Loucy (cell line): Measurements from ENCODE around the gene SPAG9.

Experiments
- H2AFZ ChIP-seq: fragments of 200-600 bp; sonication (generic); 2 replicates; pipeline ENCODE4 v1.6.0; 2016; ENCODE audit warnings: antibody characterized with exemption, mild to moderate bottlenecking, low read length, moderate library complexity
- H3F3A ChIP-seq: fragments of 200-600 bp; 2 replicates; pipeline ENCODE4 v1.6.0; 2016; ENCODE audit warnings: antibody characterized with exemption, low read depth, mild to moderate bottlenecking
- H3K27me3 ChIP-seq: fragments of 200-600 bp; sonication (generic); 2 replicates; pipeline ENCODE4 v1.6.1; 2014; ENCODE audit warnings: low read length, mild to moderate bottlenecking; ENCODE audit not compliant: insufficient read depth, poor library complexity, severe bottlenecking
- H3K36me3 ChIP-seq: fragments of 200-600 bp; sonication (generic); 2 replicates; pipeline ENCODE4 v1.6.1; 2016; ENCODE audit warnings: low read length; ENCODE audit not compliant: insufficient read depth
- H3K4me1 ChIP-seq: fragments of 200-600 bp; sonication (generic); 2 replicates; pipeline ENCODE4 v1.5.1; 2014; ENCODE audit warnings: low read length, mild to moderate bottlenecking; ENCODE audit not compliant: insufficient read depth, poor library complexity, severe bottlenecking
- H3K4me2 ChIP-seq: fragments of 200-600 bp; sonication (generic); 2 replicates; pipeline ENCODE4 v1.6.0; 2014; ENCODE audit warnings: antibody characterized with exemption, low read length, low read depth, mild to moderate bottlenecking; ENCODE audit not compliant: poor library complexity, severe bottlenecking
- H3K4me3 ChIP-seq: fragments of 200-600 bp; sonication (generic); 2 replicates; pipeline ENCODE4 v1.5.1; 2014; ENCODE audit warnings: low read length, mild to moderate bottlenecking, mixed read lengths; ENCODE audit not compliant: poor library complexity, severe bottlenecking
- H3K79me2 ChIP-seq: fragments of 200-600 bp; sonication (generic); 2 replicates; pipeline ENCODE4 v1.6.1; 2014; ENCODE audit warnings: low read length; ENCODE audit not compliant: insufficient read depth
- H3K9ac ChIP-seq: fragments of 200-600 bp; sonication (generic); 2 replicates; pipeline ENCODE4 v1.6.0; 2014; ENCODE audit warnings: mild to moderate bottlenecking, low read depth, low read length, moderate library complexity; ENCODE audit not compliant: poor library complexity, severe bottlenecking
- H3K9me2 ChIP-seq: fragments of 200-600 bp; sonication (generic); replicated peaks from 2 replicates; pipeline ENCODE4 v1.6.1; 2016; ENCODE audit warnings: low read depth, low read length, mixed read lengths
- H3K9me3 ChIP-seq: fragments of 200-600 bp; sonication (generic); 2 replicates; pipeline ENCODE4 v1.6.1; 2014; ENCODE audit warnings: mild to moderate bottlenecking, antibody characterized with exemption, low read length, low read depth; ENCODE audit not compliant: insufficient read depth
- H4K20me1 ChIP-seq: fragments of 200-600 bp; sonication (generic); 2 replicates; pipeline ENCODE4 v1.6.0; 2014; ENCODE audit warnings: antibody characterized with exemption, low read length, mild to moderate bottlenecking; ENCODE audit not compliant: insufficient read depth, poor library complexity, severe bottlenecking
- EZH2phosphoT487 ChIP-seq: fragments of 200-600 bp; IDR thresholded peaks from 2 replicates; pipeline ENCODE4 v1.6.1; 2018; ENCODE audit warnings: antibody characterized with exemption, mild to moderate bottlenecking, moderate library complexity, borderline replicate concordance
- TF ChIP-seq, protein P1 (sequence below): fragments of 200-600 bp; sonication (generic); conservative IDR thresholded peaks from 2 replicates; pipeline ENCODE4 v1.5.1; 2014; ENCODE audit warnings: mild to moderate bottlenecking, antibody characterized with exemption, low read length

SPAG9 gene

DNA sequence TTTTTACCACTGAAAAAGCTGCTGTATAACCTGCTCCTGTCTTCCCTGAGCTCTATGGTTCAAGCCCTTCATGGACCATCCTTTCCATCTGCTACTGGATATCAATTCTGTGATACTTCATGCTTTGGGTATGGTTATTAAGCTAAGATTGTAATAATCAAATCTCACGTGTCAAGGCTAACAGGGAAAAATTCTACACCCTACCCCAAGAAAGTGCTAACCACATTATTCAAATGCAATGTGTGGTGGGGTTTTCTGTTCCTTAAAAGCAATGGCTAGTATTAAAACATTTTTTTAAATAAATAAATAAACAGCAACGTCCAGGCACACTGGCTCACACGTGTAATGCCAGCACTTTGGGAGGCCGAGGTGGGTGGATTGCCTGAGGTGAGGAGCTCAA is 65.9 kb downstream of the SPAG9 start:
- no peak overlapping the region for H3K9ac ChIP-seq
- H3K9me2 ChIP-seq, result no peaks in the 10 kb centered on the region
- H4K20me1 ChIP-seq, result no peaks in the 10 kb centered on the region
- no peak overlapping the region for H3K4me2 ChIP-seq
- no peaks in the 10 kb centered on the region for H3F3A ChIP-seq
- H3K4me3 ChIP-seq, result no peak overlapping the region
- H3K4me1 ChIP-seq, result no peaks in the 10 kb centered on the region
- H3K36me3 ChIP-seq, result peaks cover 7% of the 10 kb centered on the region; the same call in 1 of the 2 replicates
- no peak overlapping the region for H2AFZ ChIP-seq
- H3K79me2 ChIP-seq, result peaks cover 15% of the 10 kb centered on the region; the same call in 1 of the 2 replicates
- no peaks in the 10 kb centered on the region for H3K9me3 ChIP-seq
- no peaks in the 10 kb centered on the region for H3K27me3 ChIP-seq
- TF ChIP-seq, protein P1, sequence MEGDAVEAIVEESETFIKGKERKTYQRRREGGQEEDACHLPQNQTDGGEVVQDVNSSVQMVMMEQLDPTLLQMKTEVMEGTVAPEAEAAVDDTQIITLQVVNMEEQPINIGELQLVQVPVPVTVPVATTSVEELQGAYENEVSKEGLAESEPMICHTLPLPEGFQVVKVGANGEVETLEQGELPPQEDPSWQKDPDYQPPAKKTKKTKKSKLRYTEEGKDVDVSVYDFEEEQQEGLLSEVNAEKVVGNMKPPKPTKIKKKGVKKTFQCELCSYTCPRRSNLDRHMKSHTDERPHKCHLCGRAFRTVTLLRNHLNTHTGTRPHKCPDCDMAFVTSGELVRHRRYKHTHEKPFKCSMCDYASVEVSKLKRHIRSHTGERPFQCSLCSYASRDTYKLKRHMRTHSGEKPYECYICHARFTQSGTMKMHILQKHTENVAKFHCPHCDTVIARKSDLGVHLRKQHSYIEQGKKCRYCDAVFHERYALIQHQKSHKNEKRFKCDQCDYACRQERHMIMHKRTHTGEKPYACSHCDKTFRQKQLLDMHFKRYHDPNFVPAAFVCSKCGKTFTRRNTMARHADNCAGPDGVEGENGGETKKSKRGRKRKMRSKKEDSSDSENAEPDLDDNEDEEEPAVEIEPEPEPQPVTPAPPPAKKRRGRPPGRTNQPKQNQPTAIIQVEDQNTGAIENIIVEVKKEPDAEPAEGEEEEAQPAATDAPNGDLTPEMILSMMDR, result no peak
- TF ChIP-seq EZH2phosphoT487, result no peak

DNA sequence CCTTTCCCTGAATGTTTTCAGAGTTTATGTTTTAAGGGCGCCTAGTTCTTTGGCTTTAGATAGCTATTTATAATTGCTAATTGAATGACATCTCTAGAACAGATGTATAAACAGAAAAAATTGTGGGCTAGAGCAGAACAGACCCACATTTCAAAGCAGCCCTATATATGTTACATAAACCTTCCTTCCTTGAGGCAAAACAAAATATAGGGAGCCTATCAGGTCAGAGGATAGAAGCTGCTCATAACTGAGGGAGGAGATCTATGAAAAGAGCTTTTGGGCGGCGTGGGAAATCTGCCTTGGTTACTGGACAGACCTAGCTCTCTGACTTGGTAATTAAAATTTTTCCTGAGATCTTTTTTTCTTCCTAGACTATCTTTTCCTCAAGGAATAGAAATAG is 68.4 kb downstream of the SPAG9 start:
- no peaks in the 10 kb centered on the region for H3K9me3 ChIP-seq
- H3F3A ChIP-seq, result no peaks in the 10 kb centered on the region
- no peaks in the 10 kb centered on the region for H4K20me1 ChIP-seq
- H3K36me3 ChIP-seq, result peaks cover 7% of the 10 kb centered on the region; the same call in 1 of the 2 replicates
- no peak overlapping the region for H3K9ac ChIP-seq
- no peaks in the 10 kb centered on the region for H3K9me2 ChIP-seq
- H3K79me2 ChIP-seq, result peaks cover 8% of the 10 kb centered on the region; the same call in 1 of the 2 replicates
- H3K4me1 ChIP-seq, result no peaks in the 10 kb centered on the region
- H3K27me3 ChIP-seq, result no peaks in the 10 kb centered on the region
- no peak overlapping the region for H2AFZ ChIP-seq
- TF ChIP-seq EZH2phosphoT487, result no peak
- TF ChIP-seq, protein P1, result no peak
- H3K4me2 ChIP-seq, result no peak overlapping the region
- no peak overlapping the region for H3K4me3 ChIP-seq

DNA sequence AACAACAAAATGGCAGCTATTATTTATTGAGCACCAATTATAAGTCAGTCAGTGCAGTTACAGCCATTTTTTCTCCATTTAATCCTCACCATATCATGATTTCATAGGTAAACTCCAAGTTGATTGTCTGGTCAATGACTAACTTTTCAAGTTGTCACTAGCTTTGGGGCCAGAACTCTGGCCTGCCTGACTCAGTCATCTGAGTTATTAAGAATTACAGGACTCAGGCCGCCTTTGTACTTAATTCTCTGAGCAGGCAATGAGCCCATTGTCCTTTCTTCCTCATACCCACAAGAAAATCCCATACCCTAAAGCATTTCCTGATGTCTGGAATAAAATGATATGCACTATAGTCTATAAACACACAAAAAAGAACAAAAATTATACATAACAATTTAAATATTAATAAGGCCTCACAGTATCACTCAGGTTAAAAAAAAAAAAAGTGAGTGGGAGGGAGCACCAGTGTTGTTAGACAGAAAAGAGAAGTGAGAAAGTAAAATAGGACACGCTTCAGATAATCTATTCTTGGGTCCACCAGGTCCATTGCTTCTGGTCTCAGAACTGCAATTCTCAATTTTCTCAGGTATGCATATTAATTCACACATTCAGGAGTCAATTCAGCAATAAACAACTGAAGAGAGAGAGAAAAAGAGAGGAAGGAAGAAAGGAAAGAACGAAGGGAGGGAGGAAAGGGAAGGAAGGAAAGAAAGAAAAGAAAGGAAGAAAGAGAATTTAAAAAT is 70.2 kb downstream of the SPAG9 start:
- H3K9ac ChIP-seq, result no peak overlapping the region
- H3K79me2 ChIP-seq, result no peaks in the 10 kb centered on the region
- H3K9me2 ChIP-seq, result no peaks in the 10 kb centered on the region
- TF ChIP-seq, protein P1, result no peak
- no peak for TF ChIP-seq EZH2phosphoT487
- H3K36me3 ChIP-seq, result peaks cover 7% of the 10 kb centered on the region; the same call in 1 of the 2 replicates
- no peak overlapping the region for H3K4me2 ChIP-seq
- H3K4me1 ChIP-seq, result no peaks in the 10 kb centered on the region
- H3F3A ChIP-seq, result no peaks in the 10 kb centered on the region
- H4K20me1 ChIP-seq, result no peaks in the 10 kb centered on the region
- H2AFZ ChIP-seq, result no peak overlapping the region
- H3K9me3 ChIP-seq, result no peaks in the 10 kb centered on the region
- no peaks in the 10 kb centered on the region for H3K27me3 ChIP-seq
- no peak overlapping the region for H3K4me3 ChIP-seq
